ENCODE data around the gene HNRNPF.
A peak's percentile ranks its signal among the peaks of the same experiment; 100 is the strongest.

The HNRNPF gene

DNA sequence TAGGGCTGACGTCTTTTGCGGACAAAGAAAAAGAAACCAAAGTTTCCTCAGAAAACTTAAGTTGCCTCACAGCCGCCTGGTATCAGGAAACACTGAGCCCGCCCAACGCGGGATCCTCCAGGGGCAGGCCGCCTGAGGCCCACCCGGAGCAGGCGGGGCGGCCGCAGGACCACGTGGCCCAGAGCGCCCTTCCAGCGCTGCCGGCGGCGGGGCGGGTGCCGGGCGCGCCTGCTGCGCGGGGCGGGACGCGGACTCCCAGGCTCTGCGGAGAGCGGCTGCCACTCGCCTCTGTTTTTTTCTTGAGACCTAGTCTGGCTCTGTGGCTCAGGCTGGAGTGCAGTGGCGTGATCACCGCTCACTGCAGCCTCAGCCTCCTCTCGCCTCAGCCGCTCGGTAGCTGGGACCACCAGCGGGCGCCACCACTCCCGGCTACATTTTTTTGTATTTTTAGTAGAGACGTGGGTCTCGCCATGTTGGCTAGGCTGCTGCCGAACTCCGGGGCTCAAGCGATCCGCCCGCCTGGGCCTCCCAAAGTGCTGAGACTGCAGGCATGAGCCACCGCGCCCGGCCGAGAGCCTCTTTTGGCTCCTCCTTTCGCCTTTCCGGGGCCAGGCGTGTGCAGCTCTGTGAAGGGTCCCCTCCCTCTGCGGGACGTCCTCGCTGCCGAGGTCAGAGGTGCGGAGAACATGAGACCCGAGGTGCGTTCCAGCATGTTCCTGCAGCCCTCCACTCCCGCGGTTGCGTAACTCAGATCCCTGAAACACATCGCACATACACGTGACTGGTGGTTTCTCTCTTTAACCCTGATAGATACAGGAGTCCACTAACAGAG is 11.6 kb upstream of the HNRNPF start:
- ATAC-seq: peak; percentile 94
- TF ChIP-seq SNAI2 (CRISPR knock-in tag; IDR thresholded peaks at IDR 0.05) (no peak), CSDC2 (CRISPR knock-in tag; IDR thresholded peaks at IDR 0.05) (no peak), ZFP3 (CRISPR knock-in tag; IDR thresholded peaks at IDR 0.05) (no peak; the same call in none of the 2 replicates), ZFP30 (CRISPR knock-in tag; IDR thresholded peaks at IDR 0.05) (no peak), PPARA (CRISPR knock-in tag; IDR thresholded peaks at IDR 0.05; ENCODE audit: borderline replicate concordance) (no peak), GLIS3 (CRISPR knock-in tag; IDR thresholded peaks at IDR 0.05) (no peak), ZC3H10 (CRISPR knock-in tag; IDR thresholded peaks at IDR 0.05) (no peak)
- TF ChIP-seq, protein P1, sequence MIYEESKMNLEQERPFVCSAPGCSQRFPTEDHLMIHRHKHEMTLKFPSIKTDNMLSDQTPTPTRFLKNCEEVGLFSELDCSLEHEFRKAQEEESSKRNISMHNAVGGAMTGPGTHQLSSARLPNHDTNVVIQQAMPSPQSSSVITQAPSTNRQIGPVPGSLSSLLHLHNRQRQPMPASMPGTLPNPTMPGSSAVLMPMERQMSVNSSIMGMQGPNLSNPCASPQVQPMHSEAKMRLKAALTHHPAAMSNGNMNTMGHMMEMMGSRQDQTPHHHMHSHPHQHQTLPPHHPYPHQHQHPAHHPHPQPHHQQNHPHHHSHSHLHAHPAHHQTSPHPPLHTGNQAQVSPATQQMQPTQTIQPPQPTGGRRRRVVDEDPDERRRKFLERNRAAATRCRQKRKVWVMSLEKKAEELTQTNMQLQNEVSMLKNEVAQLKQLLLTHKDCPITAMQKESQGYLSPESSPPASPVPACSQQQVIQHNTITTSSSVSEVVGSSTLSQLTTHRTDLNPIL (CRISPR knock-in tag; IDR thresholded peaks at IDR 0.05; ENCODE audit: low read depth): no peak
- TF ChIP-seq, protein P2, sequence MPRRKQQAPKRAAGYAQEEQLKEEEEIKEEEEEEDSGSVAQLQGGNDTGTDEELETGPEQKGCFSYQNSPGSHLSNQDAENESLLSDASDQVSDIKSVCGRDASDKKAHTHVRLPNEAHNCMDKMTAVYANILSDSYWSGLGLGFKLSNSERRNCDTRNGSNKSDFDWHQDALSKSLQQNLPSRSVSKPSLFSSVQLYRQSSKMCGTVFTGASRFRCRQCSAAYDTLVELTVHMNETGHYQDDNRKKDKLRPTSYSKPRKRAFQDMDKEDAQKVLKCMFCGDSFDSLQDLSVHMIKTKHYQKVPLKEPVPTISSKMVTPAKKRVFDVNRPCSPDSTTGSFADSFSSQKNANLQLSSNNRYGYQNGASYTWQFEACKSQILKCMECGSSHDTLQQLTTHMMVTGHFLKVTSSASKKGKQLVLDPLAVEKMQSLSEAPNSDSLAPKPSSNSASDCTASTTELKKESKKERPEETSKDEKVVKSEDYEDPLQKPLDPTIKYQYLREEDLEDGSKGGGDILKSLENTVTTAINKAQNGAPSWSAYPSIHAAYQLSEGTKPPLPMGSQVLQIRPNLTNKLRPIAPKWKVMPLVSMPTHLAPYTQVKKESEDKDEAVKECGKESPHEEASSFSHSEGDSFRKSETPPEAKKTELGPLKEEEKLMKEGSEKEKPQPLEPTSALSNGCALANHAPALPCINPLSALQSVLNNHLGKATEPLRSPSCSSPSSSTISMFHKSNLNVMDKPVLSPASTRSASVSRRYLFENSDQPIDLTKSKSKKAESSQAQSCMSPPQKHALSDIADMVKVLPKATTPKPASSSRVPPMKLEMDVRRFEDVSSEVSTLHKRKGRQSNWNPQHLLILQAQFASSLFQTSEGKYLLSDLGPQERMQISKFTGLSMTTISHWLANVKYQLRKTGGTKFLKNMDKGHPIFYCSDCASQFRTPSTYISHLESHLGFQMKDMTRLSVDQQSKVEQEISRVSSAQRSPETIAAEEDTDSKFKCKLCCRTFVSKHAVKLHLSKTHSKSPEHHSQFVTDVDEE (CRISPR knock-in tag; IDR thresholded peaks at IDR 0.05): no peak
- TF ChIP-seq, protein P3, sequence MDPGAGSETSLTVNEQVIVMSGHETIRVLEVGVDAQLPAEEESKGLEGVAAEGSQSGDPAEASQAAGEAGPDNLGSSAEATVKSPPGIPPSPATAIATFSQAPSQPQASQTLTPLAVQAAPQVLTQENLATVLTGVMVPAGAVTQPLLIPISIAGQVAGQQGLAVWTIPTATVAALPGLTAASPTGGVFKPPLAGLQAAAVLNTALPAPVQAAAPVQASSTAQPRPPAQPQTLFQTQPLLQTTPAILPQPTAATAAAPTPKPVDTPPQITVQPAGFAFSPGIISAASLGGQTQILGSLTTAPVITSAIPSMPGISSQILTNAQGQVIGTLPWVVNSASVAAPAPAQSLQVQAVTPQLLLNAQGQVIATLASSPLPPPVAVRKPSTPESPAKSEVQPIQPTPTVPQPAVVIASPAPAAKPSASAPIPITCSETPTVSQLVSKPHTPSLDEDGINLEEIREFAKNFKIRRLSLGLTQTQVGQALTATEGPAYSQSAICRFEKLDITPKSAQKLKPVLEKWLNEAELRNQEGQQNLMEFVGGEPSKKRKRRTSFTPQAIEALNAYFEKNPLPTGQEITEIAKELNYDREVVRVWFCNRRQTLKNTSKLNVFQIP (CRISPR knock-in tag; IDR thresholded peaks at IDR 0.05; ENCODE audit: borderline replicate concordance, low read depth): no peak
- TF ChIP-seq, protein P4, sequence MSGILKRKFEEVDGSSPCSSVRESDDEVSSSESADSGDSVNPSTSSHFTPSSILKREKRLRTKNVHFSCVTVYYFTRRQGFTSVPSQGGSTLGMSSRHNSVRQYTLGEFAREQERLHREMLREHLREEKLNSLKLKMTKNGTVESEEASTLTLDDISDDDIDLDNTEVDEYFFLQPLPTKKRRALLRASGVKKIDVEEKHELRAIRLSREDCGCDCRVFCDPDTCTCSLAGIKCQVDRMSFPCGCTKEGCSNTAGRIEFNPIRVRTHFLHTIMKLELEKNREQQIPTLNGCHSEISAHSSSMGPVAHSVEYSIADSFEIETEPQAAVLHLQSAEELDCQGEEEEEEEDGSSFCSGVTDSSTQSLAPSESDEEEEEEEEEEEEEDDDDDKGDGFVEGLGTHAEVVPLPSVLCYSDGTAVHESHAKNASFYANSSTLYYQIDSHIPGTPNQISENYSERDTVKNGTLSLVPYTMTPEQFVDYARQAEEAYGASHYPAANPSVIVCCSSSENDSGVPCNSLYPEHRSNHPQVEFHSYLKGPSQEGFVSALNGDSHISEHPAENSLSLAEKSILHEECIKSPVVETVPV (CRISPR knock-in tag; IDR thresholded peaks at IDR 0.05): no peak

DNA sequence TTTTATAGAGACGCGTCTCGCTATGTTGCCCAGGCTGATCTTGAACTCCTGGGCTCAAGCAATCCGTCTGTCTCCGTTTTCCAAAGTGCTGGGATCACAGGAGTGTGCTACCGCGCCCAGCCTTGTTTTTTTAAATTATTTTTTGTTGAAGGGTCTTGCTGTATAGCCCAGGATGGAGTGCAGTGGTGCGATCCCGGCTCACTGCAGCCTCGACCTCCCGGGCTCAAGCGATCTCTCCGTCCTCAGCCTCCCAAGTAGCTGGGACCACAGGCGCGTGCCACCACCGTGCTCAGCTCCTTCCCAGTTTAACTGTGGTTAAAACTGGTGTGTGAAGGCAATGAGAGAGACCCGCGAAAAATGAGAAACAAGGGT is 11.0 kb upstream of the HNRNPF start:
- TF ChIP-seq TCF4 (CRISPR knock-in tag; IDR thresholded peaks at IDR 0.05; ENCODE audit: borderline replicate concordance): no peak
- no peak for TF ChIP-seq SNAI2 (CRISPR knock-in tag; IDR thresholded peaks at IDR 0.05)
- TF ChIP-seq ESRRG (CRISPR knock-in tag; IDR thresholded peaks at IDR 0.05): no peak
- no peak for TF ChIP-seq ZFP3 (CRISPR knock-in tag; IDR thresholded peaks at IDR 0.05)
- TF ChIP-seq, protein P5, sequence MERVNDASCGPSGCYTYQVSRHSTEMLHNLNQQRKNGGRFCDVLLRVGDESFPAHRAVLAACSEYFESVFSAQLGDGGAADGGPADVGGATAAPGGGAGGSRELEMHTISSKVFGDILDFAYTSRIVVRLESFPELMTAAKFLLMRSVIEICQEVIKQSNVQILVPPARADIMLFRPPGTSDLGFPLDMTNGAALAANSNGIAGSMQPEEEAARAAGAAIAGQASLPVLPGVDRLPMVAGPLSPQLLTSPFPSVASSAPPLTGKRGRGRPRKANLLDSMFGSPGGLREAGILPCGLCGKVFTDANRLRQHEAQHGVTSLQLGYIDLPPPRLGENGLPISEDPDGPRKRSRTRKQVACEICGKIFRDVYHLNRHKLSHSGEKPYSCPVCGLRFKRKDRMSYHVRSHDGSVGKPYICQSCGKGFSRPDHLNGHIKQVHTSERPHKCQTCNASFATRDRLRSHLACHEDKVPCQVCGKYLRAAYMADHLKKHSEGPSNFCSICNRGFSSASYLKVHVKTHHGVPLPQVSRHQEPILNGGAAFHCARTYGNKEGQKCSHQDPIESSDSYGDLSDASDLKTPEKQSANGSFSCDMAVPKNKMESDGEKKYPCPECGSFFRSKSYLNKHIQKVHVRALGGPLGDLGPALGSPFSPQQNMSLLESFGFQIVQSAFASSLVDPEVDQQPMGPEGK (CRISPR knock-in tag; IDR thresholded peaks at IDR 0.05; ENCODE audit: borderline replicate concordance): no peak
- TF ChIP-seq TOX (CRISPR knock-in tag; IDR thresholded peaks at IDR 0.05; ENCODE audit: borderline replicate concordance): no peak
- TF ChIP-seq, protein P3 (CRISPR knock-in tag; IDR thresholded peaks at IDR 0.05; ENCODE audit: borderline replicate concordance, low read depth): no peak
- TF ChIP-seq ARNTL (CRISPR knock-in tag; IDR thresholded peaks at IDR 0.05; ENCODE audit: borderline replicate concordance, low read depth): no peak
- TF ChIP-seq, protein P1 (CRISPR knock-in tag; IDR thresholded peaks at IDR 0.05; ENCODE audit: low read depth): no peak
- TF ChIP-seq ZNF70 (CRISPR knock-in tag; IDR thresholded peaks at IDR 0.05): no peak
- no peak for TF ChIP-seq ZFP30 (CRISPR knock-in tag; IDR thresholded peaks at IDR 0.05)
- TF ChIP-seq, protein P4 (CRISPR knock-in tag; IDR thresholded peaks at IDR 0.05): no peak
- TF ChIP-seq CSDC2 (CRISPR knock-in tag; IDR thresholded peaks at IDR 0.05): no peak
- TF ChIP-seq PPARA (CRISPR knock-in tag; IDR thresholded peaks at IDR 0.05; ENCODE audit: borderline replicate concordance): no peak
- no peak for TF ChIP-seq ISL1 (CRISPR knock-in tag; IDR thresholded peaks at IDR 0.05)
- TF ChIP-seq BACH2 (CRISPR knock-in tag; IDR thresholded peaks at IDR 0.05; ENCODE audit: borderline replicate concordance): no peak
- no peak for TF ChIP-seq OSR1 (CRISPR knock-in tag; IDR thresholded peaks at IDR 0.05)
- TF ChIP-seq ZC3H10 (CRISPR knock-in tag; IDR thresholded peaks at IDR 0.05): no peak
- no peak for ATAC-seq
